K562 (cell line): ENCODE data around the gene MDM4.

Experiments used
- CHD4 ChIP-seq: fragments of 200-600 bp; sonication (generic); IDR thresholded peaks from 3 replicates; pipeline ENCODE4 v1.6.1; 2012; ENCODE audit warnings: low read depth, mild to moderate bottlenecking, mixed read lengths, low read length, inconsistent platforms; ENCODE audit not compliant: insufficient read depth, insufficient replicate concordance, poor library complexity, severe bottlenecking
- CREB1 ChIP-seq, 2 experiments: sonication (generic) in 1 of 2; formaldehyde crosslinking in 1 of 2; IDR thresholded peaks; 2 replicates each; pipeline versions ENCODE4 v1.6.1 to v1.8.0; 2012 to 2022; ENCODE audit warnings: inconsistent platforms in 1 of 2, mild to moderate bottlenecking in 1 of 2, missing genetic modification reagents in 1 of 2, moderate library complexity in 1 of 2
- CREM ChIP-seq: IDR thresholded peaks from 2 replicates; pipeline ENCODE4 v1.6.1; 2014; ENCODE audit warnings: antibody characterized with exemption, low read depth
- CTCF ChIP-seq, 3 experiments: IDR thresholded peaks in 2 of 3; conservative IDR thresholded peaks in 1 of 3; 2 replicates each; pipeline ENCODE4 v1.5.1; 2011 to 2012; ENCODE audit warnings: low read length in 3 of 3, mild to moderate bottlenecking in 3 of 3, control low read depth in 2 of 3, improper control_type of control experiment in 1 of 3, inconsistent platforms in 1 of 3, low read depth in 1 of 3, mixed read lengths in 1 of 3, moderate library complexity in 1 of 3; ENCODE audit not compliant: insufficient read depth in 2 of 3
- JUNB ChIP-seq: fragments of 450-650 bp; formaldehyde crosslinking; conservative IDR thresholded peaks from 2 replicates; pipeline ENCODE4 v1.4.0; 2020; ENCODE audit warnings: mild to moderate bottlenecking
- NFIC ChIP-seq: fragments of 450-650 bp; IDR thresholded peaks from 2 replicates; pipeline ENCODE4 v1.6.1; 2017; ENCODE audit warnings: mild to moderate bottlenecking, inconsistent platforms
- POLR2A ChIP-seq: fragments of 450-650 bp; conservative IDR thresholded peaks from 2 replicates; pipeline ENCODE4 v1.6.1; 2016
- ZFP30 ChIP-seq: fragments of 250-450 bp; sonication (Bioruptor Pico); IDR thresholded peaks from 2 replicates; pipeline ENCODE4 v1.8.0; 2022; ENCODE audit warnings: moderate library complexity, mild to moderate bottlenecking, inconsistent platforms, borderline replicate concordance

GRCh38 chr1:204487256-204487615 is 29.0 kb upstream of the MDM4 start:
- TF ChIP-seq ZFP30 (CRISPR knock-in tag) (no peak), CREM (no peak), JUNB (CRISPR knock-in tag) (no peak), CHD4 (no peak), CTCF (IDR thresholded peaks at IDR 0.05 in 2 of 3, conservative IDR thresholded peaks at IDR 0.05 in 1 of 3; ENCODE audit: insufficient read depth in 2 of 3, low read depth in 1 of 3, low read length in 3 of 3) (no peak), CREB1 (IDR thresholded peaks at IDR 0.05) (no peak), CREB1 (CRISPR knock-in tag; IDR thresholded peaks at IDR 0.05) (no peak), NFIC (no peak), POLR2A (no peak)
